HepG2 (cell line): ENCODE data around the gene SLC6A6. TPM values are rescaled to one million over a fixed set of nuclear protein-coding genes. Genes with fewer than 3 reads are reported as not detected.

Experiments used
- AHDC1 ChIP-seq: sonication (generic); formaldehyde crosslinking; IDR thresholded peaks from 2 replicates; pipeline ENCODE4 v1.5.1; 2020; ENCODE audit warnings: mild to moderate bottlenecking, missing genetic modification reagents, borderline replicate concordance
- ATF7 ChIP-seq, 2 experiments: fragments of 450-650 bp in 1 of 2; sonication (generic) in 1 of 2; formaldehyde crosslinking in 1 of 2; IDR thresholded peaks; 2 replicates each; pipeline versions ENCODE4 v1.4.0 to v1.6.1; 2016 to 2020; ENCODE audit warnings: antibody characterized with exemption in 1 of 2, mild to moderate bottlenecking in 1 of 2, missing genetic modification reagents in 1 of 2
- ELF1 ChIP-seq: sonication (generic); formaldehyde crosslinking; IDR thresholded peaks from 2 replicates; pipeline ENCODE4 v1.4.0; 2020; ENCODE audit warnings: missing genetic modification reagents
- ETV5 ChIP-seq: IDR thresholded peaks from 2 replicates; pipeline ENCODE4 v1.6.1; 2018; ENCODE audit warnings: missing biosample characterization, missing genetic modification reagents, inconsistent platforms, borderline replicate concordance
- GABPB1 ChIP-seq: IDR thresholded peaks from 2 replicates; pipeline ENCODE4 v1.6.1; 2016; ENCODE audit warnings: mild to moderate bottlenecking, missing genetic modification reagents, moderate library complexity, missing compliant biosample characterization
- GATAD2A ChIP-seq: IDR thresholded peaks from 2 replicates; pipeline ENCODE4 v1.6.1; 2016
- IRF2 ChIP-seq: IDR thresholded peaks from 2 replicates; pipeline ENCODE4 v1.6.1; 2018; ENCODE audit warnings: missing genetic modification reagents, missing compliant biosample characterization
- NFATC3 ChIP-seq: sonication (generic); formaldehyde crosslinking; IDR thresholded peaks from 2 replicates; pipeline ENCODE4 v1.5.1; 2020; ENCODE audit warnings: mild to moderate bottlenecking, missing genetic modification reagents
- NR0B2 ChIP-seq: sonication (generic); formaldehyde crosslinking; IDR thresholded peaks from 2 replicates; pipeline ENCODE4 v1.4.0; 2020; ENCODE audit warnings: mild to moderate bottlenecking, missing genetic modification reagents
- PATZ1 ChIP-seq: sonication (generic); formaldehyde crosslinking; IDR thresholded peaks from 2 replicates; pipeline ENCODE4 v1.4.0; 2020; ENCODE audit warnings: missing genetic modification reagents
- PHF21A ChIP-seq: sonication (generic); formaldehyde crosslinking; IDR thresholded peaks from 2 replicates; pipeline ENCODE4 v1.5.0; 2020; ENCODE audit warnings: mild to moderate bottlenecking, missing genetic modification reagents
- YEATS2 ChIP-seq: sonication (generic); formaldehyde crosslinking; IDR thresholded peaks from 2 replicates; pipeline ENCODE4 v1.4.0; 2020; ENCODE audit warnings: missing genetic modification reagents, borderline replicate concordance
- ZNF460 ChIP-seq: sonication (generic); formaldehyde crosslinking; IDR thresholded peaks from 2 replicates; pipeline ENCODE4 v1.5.1; 2020; ENCODE audit warnings: missing genetic modification reagents, mild to moderate bottlenecking, borderline replicate concordance
- ZNF629 ChIP-seq: sonication (generic); formaldehyde crosslinking; conservative IDR thresholded peaks from 2 replicates; pipeline ENCODE4 v1.5.0; 2020; ENCODE audit warnings: missing genetic modification reagents
- ZNF687 ChIP-seq: sonication (generic); formaldehyde crosslinking; IDR thresholded peaks from 2 replicates; pipeline ENCODE4 v1.5.1; 2020; ENCODE audit warnings: mild to moderate bottlenecking, missing genetic modification reagents, moderate library complexity
- ZNF777 ChIP-seq: sonication (generic); formaldehyde crosslinking; IDR thresholded peaks from 2 replicates; pipeline ENCODE4 v1.4.0; 2020; ENCODE audit warnings: missing genetic modification reagents
- polyA plus RNA-seq, 8 experiments: library from polyadenylated mRNA; depleted of rRNA in 3 of 8; stranded (reverse) in 7 of 8; unstranded in 1 of 8; fragments of >200 nt; fragmentation: Illumina TruSeq in 4 of 8; extraction: Trizol in 4 of 8; gene quantifications; 2 replicates each; pipeline versions ENCODE4 v1.2.1 to v1.2.3, GENCODE V29; 2011 to 2016; ENCODE audit warnings: low read depth in 4 of 8, missing spikeins in 1 of 8, mixed read lengths in 1 of 8; ENCODE audit not compliant: insufficient read depth in 1 of 8
- total RNA-seq, 5 experiments: library from RNA; depleted of rRNA; stranded (reverse); fragments of >200 nt; fragmentation: Illumina TruSeq; extraction: Trizol; gene quantifications; 2 replicates each; pipeline ENCODE4 v1.2.3, GENCODE V29; 2016; ENCODE audit warnings: low read depth in 1 of 5

SLC6A6 gene
- total and polyA plus RNA-seq, 2 of the 13 experiments (the other 11 are each of a cell fraction or from before 2014, with no cell fraction given), result 14.1 to 20.7 TPM

GRCh38 chr3:14371573-14372474 is 30.6 kb upstream of the SLC6A6 start (continued):
- TF ChIP-seq AHDC1 (no peak), ZNF460 (CRISPR knock-in tag) (no peak), ZNF629 (CRISPR knock-in tag) (0 out of 2 replicates have a peak, but pooled peaks have one; percentile 25), IRF2 (CRISPR knock-in tag) (no peak), ATF7 (IDR thresholded peaks at IDR 0.05) (peak; percentile 54; the same call in 1 of the 2 replicates), ATF7 (CRISPR knock-in tag; IDR thresholded peaks at IDR 0.05) (no peak), PHF21A (CRISPR knock-in tag) (peak; percentile 48; the same call in 1 of the 2 replicates), ELF1 (peak; percentile 75), PATZ1 (CRISPR knock-in tag) (0 out of 2 replicates have a peak, but pooled peaks have one; percentile 13), ETV5 (CRISPR knock-in tag) (peak; percentile 16; the same call in 1 of the 2 replicates), ZNF777 (CRISPR knock-in tag) (no peak), GABPB1 (CRISPR knock-in tag) (peak; percentile 66), NR0B2 (CRISPR knock-in tag) (no peak), YEATS2 (CRISPR knock-in tag) (no peak), GATAD2A (CRISPR knock-in tag) (0 out of 2 replicates have a peak, but pooled peaks have one; percentile 23), NFATC3 (no peak), ZNF687 (CRISPR knock-in tag) (peak; percentile 21; the same call in 1 of the 2 replicates)
